ENCODE data around the gene MSI2. TPM values are rescaled to one million over a fixed set of nuclear protein-coding genes. Genes with fewer than 3 reads are reported as not detected.

MSI2 gene
- total and polyA plus RNA-seq, 7 donors = 12.6 to 25.8 (median 21.3) TPM

DNA sequence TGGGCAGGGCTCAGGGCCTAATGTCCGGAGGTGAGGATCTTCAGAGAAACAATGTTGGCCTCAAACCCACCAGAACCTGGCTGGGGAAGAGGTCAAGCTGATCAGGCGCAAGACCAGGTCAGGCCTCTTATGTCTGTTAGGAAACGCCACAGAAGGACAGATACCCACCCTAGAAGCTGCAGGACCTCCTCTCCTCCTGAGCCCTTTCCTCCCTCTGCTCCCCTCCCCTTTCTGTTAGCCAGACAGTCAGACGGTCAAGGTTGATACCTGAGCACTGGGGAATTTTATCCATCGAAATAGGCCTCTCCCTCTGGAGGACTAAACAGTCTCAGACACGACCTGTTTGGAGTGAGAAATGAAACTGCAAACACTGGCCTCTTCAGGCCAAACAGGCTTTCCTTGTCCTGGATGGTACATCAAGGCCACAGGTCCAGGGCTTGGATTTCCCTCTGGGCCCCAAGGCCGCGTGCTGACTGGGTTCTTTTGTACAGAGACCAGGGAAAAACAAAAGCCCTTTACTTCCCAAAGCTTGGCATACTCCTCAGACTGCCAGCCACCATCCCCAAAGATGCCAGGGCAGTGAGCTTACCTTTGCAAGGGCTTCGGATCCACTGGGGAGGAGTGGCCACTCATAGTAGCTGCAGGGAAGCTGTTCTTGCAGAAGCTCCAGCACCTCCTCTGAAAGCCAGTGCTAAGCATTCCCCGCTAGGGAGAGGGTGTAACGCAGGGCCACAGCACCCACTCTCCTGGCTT is 353.0 kb downstream of the MSI2 start:
- H3K27me3 ChIP-seq = no peaks in the 10 kb centered on the region
- no peak for DNase-seq
- WGBS, 2 donors = 78 to 89% methylated on average over 11 of the region's 11 CpGs
- H3K4me3 ChIP-seq = no peak overlapping the region
- H3K27ac ChIP-seq = no peak overlapping the region
- peaks cover 0 to 21% (median 19%) of the 10 kb centered on the region in 4 donors for H3K4me1 ChIP-seq
- no peaks in the 10 kb centered on the region for H3K9me3 ChIP-seq
- intact Hi-C loops (cut with DNase I) = loop anchor here (5.0 kb wide), 1 partner anchor 322 kb away; no protein-coding TSS in a partner anchor
- no peaks in the 10 kb centered on the region for H3K36me3 ChIP-seq
- TF ChIP-seq POLR2AphosphoS5 (IDR thresholded peaks at IDR 0.05) (no peak), POLR2A (IDR thresholded peaks at IDR 0.05) (no peak), CTCF (IDR thresholded peaks at IDR 0.05) (no peak), EP300 (IDR thresholded peaks at IDR 0.05) (no peak)

DNA sequence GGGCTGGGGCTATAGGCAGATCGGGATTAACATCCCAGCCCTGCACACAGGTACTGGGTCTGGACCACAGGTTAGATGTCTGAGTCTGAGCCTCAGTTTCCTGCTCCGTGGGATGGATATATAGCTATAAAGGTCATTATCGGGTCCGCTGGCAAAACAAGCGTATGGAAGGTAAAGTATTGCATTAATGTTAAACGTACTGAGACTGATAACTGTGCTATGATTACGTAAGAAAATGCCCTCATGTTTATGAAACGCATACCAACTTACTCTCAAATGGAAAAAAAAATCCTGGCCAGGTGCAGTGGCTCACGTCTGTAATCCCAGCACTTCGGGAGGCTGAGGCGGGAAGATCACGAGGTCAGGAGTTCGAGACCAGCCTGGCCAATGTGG is 353.6 kb downstream of the MSI2 start:
- TF ChIP-seq EP300 (IDR thresholded peaks at IDR 0.05) = no peak
- TF ChIP-seq POLR2A (IDR thresholded peaks at IDR 0.05) = no peak
- intact Hi-C loops (cut with DNase I) = loop anchor here (5.0 kb wide), 1 partner anchor 323 kb away; no protein-coding TSS in a partner anchor
- no peak overlapping the region for H3K4me3 ChIP-seq
- no peaks in the 10 kb centered on the region for H3K27me3 ChIP-seq
- DNase-seq = no peak
- 90 to 92% methylated on average over 13 of the region's 13 CpGs for WGBS, 2 donors
- H3K4me1 ChIP-seq = peaks cover 0 to 15% (median 13%) of the 10 kb centered on the region in 4 donors
- no peaks in the 10 kb centered on the region for H3K9me3 ChIP-seq
- no peak overlapping the region for H3K27ac ChIP-seq
- no peaks in the 10 kb centered on the region for H3K36me3 ChIP-seq

DNA sequence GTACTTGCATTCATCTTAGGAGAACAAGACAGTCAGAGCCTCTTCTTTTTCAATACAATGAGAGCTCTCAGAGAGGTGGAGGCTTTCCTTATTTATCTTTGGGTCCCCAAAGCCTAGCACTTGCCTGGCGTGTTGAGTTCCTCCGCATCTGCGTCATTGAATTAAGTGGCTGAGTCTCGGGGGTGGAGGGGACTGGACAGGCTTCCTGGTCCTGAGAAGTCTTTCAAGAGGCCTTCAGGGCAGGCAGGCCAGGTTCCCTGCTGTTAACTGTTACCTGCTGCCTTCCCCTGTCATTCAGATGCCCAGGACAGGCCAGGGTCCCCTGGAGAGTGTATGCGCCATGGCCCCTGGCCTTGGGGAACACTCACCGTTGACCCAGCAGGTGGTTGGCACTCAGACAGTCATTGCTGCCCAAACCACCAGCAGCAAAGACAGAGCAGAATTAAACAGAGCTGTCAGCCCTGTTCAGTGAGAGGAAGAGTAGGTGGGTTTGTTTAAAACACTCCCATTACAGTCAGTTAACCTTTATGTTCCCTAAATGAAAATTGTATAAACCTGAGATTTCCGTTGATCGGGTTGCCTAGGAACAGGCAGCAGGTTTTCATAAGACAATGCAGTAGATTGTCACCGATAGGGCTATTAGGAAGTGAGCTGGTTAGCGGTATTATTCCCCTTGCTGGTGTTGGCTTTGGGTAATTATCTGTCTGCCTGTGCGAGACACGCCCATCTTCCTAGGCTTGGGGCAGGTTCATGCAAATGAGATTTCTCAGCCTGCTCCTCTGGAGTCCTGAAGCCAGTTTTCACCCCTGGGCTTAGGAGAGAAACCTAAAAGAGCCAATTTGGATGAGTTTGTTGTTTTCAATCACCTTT is 356.1 kb downstream of the MSI2 start:
- no peak for TF ChIP-seq POLR2A (IDR thresholded peaks at IDR 0.05)
- no peak for TF ChIP-seq POLR2AphosphoS5 (IDR thresholded peaks at IDR 0.05)
- no peak for TF ChIP-seq CTCF (IDR thresholded peaks at IDR 0.05)
- TF ChIP-seq EP300 (IDR thresholded peaks at IDR 0.05) = no peak
- Histone ChIP-seq H3K27ac (no peak overlapping the region), H3K36me3 (peaks cover 0 to 6% (median 3%) of the 10 kb centered on the region in 4 donors), H3K4me3 (no peak overlapping the region), H3K27me3 (no peaks in the 10 kb centered on the region), H3K4me1 (no peaks in the 10 kb centered on the region), H3K9me3 (no peaks in the 10 kb centered on the region)
- 19 to 56% methylated on average over 7 of the region's 12 CpGs for WGBS, 2 donors
- intact Hi-C loops (cut with DNase I) = no loop called here
- no peak for DNase-seq

GRCh38 chr17:57614742-57615141 is 358.4 kb downstream of the MSI2 start:
- no peak for DNase-seq
- Histone ChIP-seq H3K36me3 (peaks cover 0 to 6% (median 3%) of the 10 kb centered on the region in 4 donors), H3K9me3 (no peaks in the 10 kb centered on the region), H3K4me1 (no peaks in the 10 kb centered on the region), H3K27ac (no peak overlapping the region), H3K27me3 (no peaks in the 10 kb centered on the region), H3K4me3 (no peak overlapping the region)
- 90 to 94% methylated on average over 3 of the region's 3 CpGs for WGBS, 2 donors
- intact Hi-C loops (cut with DNase I) = no loop called here
- TF ChIP-seq POLR2AphosphoS5 (IDR thresholded peaks at IDR 0.05) (no peak), POLR2A (IDR thresholded peaks at IDR 0.05) (no peak), EP300 (IDR thresholded peaks at IDR 0.05) (no peak), CTCF (IDR thresholded peaks at IDR 0.05) (no peak)

Data from sigmoid colon (tissue), 7 donors.